Gastroesophageal sphincter (tissue), 3 donors: Measurements from ENCODE around the gene GALNT9.

Experiments
- EP300 ChIP-seq: sonication (generic); formaldehyde crosslinking; IDR thresholded peaks from one replicate; pipeline ENCODE4 v1.6.1; 2017; ENCODE audit warnings: antibody characterized with exemption, mild to moderate bottlenecking
- POLR2A ChIP-seq, 2 donors: fragments of 450-650 bp; IDR thresholded peaks; one replicate each; pipeline ENCODE4 v1.6.1; 2017; ENCODE audit warnings: antibody characterized with exemption in 2 of 2, mild to moderate bottlenecking in 2 of 2, moderate library complexity in 1 of 2
- POLR2AphosphoS5 ChIP-seq: sonication (generic); formaldehyde crosslinking; IDR thresholded peaks from one replicate; pipeline ENCODE4 v1.6.1; 2017; ENCODE audit warnings: antibody characterized with exemption
- TF ChIP-seq, protein P1 (sequence below), 4 experiments: fragments of 200-600 bp in 2 of 4; fragments of 450-650 bp in 2 of 4; sonication (generic) in 1 of 4; IDR thresholded peaks; one replicate each; pipeline ENCODE4 v1.5.1; 2017 to 2019; ENCODE audit warnings: antibody characterized with exemption in 4 of 4, mild to moderate bottlenecking in 2 of 4, moderate library complexity in 2 of 4

DNA sequence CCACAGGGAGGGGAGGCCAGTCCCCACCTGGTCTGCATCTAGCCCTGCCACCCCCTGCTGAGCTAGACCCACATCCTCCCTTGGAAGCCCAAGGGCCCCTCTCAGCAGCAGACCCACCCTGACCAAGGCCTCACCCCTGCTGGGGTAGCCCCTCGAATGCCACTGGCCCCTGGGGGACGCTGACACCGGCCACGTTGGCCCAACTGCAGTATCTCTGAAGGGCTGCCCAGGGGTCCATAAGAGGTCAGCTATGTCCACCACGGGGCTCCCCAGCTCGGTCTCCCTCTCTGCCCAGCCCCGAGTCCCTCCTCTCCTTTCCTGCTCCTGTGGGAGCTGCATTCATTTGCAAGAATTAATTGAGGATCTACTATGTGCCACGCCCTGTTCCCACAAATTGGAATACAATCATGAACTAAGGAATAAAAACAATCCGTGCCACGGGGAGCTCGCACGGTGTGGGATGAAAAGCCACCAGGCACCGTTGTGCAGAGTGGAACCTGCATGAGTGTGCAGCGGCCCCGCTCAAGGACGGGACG is 71.4 kb downstream of the GALNT9 start:
- TF ChIP-seq, protein P1, sequence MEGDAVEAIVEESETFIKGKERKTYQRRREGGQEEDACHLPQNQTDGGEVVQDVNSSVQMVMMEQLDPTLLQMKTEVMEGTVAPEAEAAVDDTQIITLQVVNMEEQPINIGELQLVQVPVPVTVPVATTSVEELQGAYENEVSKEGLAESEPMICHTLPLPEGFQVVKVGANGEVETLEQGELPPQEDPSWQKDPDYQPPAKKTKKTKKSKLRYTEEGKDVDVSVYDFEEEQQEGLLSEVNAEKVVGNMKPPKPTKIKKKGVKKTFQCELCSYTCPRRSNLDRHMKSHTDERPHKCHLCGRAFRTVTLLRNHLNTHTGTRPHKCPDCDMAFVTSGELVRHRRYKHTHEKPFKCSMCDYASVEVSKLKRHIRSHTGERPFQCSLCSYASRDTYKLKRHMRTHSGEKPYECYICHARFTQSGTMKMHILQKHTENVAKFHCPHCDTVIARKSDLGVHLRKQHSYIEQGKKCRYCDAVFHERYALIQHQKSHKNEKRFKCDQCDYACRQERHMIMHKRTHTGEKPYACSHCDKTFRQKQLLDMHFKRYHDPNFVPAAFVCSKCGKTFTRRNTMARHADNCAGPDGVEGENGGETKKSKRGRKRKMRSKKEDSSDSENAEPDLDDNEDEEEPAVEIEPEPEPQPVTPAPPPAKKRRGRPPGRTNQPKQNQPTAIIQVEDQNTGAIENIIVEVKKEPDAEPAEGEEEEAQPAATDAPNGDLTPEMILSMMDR (IDR thresholded peaks at IDR 0.05) = no peak
- no peak for TF ChIP-seq POLR2AphosphoS5
- no peak for TF ChIP-seq POLR2A (IDR thresholded peaks at IDR 0.05)
- no peak for TF ChIP-seq EP300
